Adrenal gland (tissue), 5 donors: ENCODE measurements around the gene PKN2.

ENCODE experiments used
- POLR2A ChIP-seq, 2 donors: fragments of 450-650 bp; IDR thresholded peaks; one replicate each; pipeline ENCODE4 v1.6.1; 2017; ENCODE audit warnings: antibody characterized with exemption in 2 of 2, mild to moderate bottlenecking in 2 of 2, moderate library complexity in 1 of 2
- TF ChIP-seq, protein P1 (sequence below), 6 experiments: fragments of 450-650 bp in 4 of 6; fragments of 200-600 bp in 2 of 6; sonication (generic) in 1 of 6; IDR thresholded peaks; 1 replicate in 5 of 6; 2 replicates in 1 of 6; pipeline versions ENCODE4 v1.5.1 to v1.8.0; 2016 to 2021; ENCODE audit warnings: antibody characterized with exemption in 6 of 6, mild to moderate bottlenecking in 2 of 6, moderate library complexity in 1 of 6
- donor health status: DM: no; HTN: no; CAD: no.

GRCh38 chr1:88701275-88701674 lies 17.2 kb downstream of the PKN2 start:
- TF ChIP-seq, protein P1, sequence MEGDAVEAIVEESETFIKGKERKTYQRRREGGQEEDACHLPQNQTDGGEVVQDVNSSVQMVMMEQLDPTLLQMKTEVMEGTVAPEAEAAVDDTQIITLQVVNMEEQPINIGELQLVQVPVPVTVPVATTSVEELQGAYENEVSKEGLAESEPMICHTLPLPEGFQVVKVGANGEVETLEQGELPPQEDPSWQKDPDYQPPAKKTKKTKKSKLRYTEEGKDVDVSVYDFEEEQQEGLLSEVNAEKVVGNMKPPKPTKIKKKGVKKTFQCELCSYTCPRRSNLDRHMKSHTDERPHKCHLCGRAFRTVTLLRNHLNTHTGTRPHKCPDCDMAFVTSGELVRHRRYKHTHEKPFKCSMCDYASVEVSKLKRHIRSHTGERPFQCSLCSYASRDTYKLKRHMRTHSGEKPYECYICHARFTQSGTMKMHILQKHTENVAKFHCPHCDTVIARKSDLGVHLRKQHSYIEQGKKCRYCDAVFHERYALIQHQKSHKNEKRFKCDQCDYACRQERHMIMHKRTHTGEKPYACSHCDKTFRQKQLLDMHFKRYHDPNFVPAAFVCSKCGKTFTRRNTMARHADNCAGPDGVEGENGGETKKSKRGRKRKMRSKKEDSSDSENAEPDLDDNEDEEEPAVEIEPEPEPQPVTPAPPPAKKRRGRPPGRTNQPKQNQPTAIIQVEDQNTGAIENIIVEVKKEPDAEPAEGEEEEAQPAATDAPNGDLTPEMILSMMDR (IDR thresholded peaks at IDR 0.05) = no peak
- TF ChIP-seq POLR2A (IDR thresholded peaks at IDR 0.05) = no peak
